NCI-H524 treated with DMSO at 0.1 percent for 48 hours (cell line): ENCODE data around the gene SLC48A1.

Source experiments
- DNase-seq: peaks from one replicate; lab custom pipeline; 2025; lab: John Stamatoyannopoulos, UW

The SLC48A1 gene

GRCh38 chr12:47777151-47777550 lies 4.1 kb downstream of the SLC48A1 start:
- no peak for DNase-seq

- no peak for DNase-seq
Observed at GRCh38 chr12:47777741-47778558, 4.9 kb downstream of the SLC48A1 start.

GRCh38 chr12:47778881-47779280 lies 5.8 kb downstream of the SLC48A1 start:
- no peak for DNase-seq

- DNase-seq: peak; percentile 38
Observed at GRCh38 chr12:47779301-47779942, 6.4 kb downstream of the SLC48A1 start.

- DNase-seq: no peak
Observed at GRCh38 chr12:47779943-47780504, 7.0 kb downstream of the SLC48A1 start.

GRCh38 chr12:47781479-47782371 lies 8.7 kb downstream of the SLC48A1 start:
- peak; percentile 62 for DNase-seq

- DNase-seq: no peak
Observed at GRCh38 chr12:47782372-47782770, 9.3 kb downstream of the SLC48A1 start.

GRCh38 chr12:47783024-47783755 lies 10.2 kb downstream of the SLC48A1 start:
- DNase-seq: no peak

- DNase-seq: no peak
Observed at GRCh38 chr12:47783821-47784819, 11.1 kb downstream of the SLC48A1 start.

GRCh38 chr12:47785036-47785886 lies 12.2 kb downstream of the SLC48A1 start:
- no peak for DNase-seq

- DNase-seq: no peak
Observed at GRCh38 chr12:47785887-47786661, 13.0 kb downstream of the SLC48A1 start.

- no peak for DNase-seq
Observed at GRCh38 chr12:47786662-47787280, 13.7 kb downstream of the SLC48A1 start.

GRCh38 chr12:47787596-47788319 lies 14.7 kb downstream of the SLC48A1 start:
- DNase-seq: no peak

GRCh38 chr12:47789141-47789540 lies 16.1 kb downstream of the SLC48A1 start:
- no peak for DNase-seq

GRCh38 chr12:47789712-47790489 lies 16.9 kb downstream of the SLC48A1 start:
- DNase-seq: no peak

- no peak for DNase-seq
Observed at GRCh38 chr12:47790676-47791350, 17.8 kb downstream of the SLC48A1 start.
